OCI-LY7 (cell line): ENCODE measurements around the gene TAF1D. TPM values are rescaled to one million over a fixed set of nuclear protein-coding genes. Genes with fewer than 3 reads are reported as not detected.
"Not testable (repeated sequence)": the region's sequence is repeated elsewhere in the genome, so short reads cannot be mapped to it uniquely, and the experiment has no call there.

ENCODE experiments used
- BruUV-seq: library from RNA; stranded (reverse); fragments of 400-500 nt; replicated peaks from 2 replicates; lab custom pipeline; 2021; lab: Mats Ljungman, UMichigan
- CTCF ChIA-PET: fragments of 300-600 bp; sonication (Branson Sonifier 250); formaldehyde crosslinking; loops from one replicate; lab custom pipeline; 2022; ENCODE audit warnings: antibody characterized with exemption; ENCODE audit not compliant: unreplicated experiment; lab: Charles Lee
- POLR2A ChIA-PET: fragments of 300-600 bp; sonication (Branson Sonifier 250); formaldehyde crosslinking; loops from one replicate; lab custom pipeline; 2022; ENCODE audit warnings: antibody characterized with exemption; lab: Charles Lee
- DNase-seq: peaks from one replicate; pipeline ENCODE4 v3.0.0-alpha.2; 2015; ENCODE audit warnings: low spot score
- H2AFZ ChIP-seq: fragments of 200-600 bp; sonication (generic), shearing (Covaris generic); 2 replicates; pipeline ENCODE4 v1.6.1; 2014; ENCODE audit warnings: mild to moderate bottlenecking, antibody characterized with exemption, low read length, moderate library complexity
- H3K27ac ChIP-seq: fragments of 200-600 bp; sonication (generic); 2 replicates; pipeline ENCODE4 v1.5.1; 2014; ENCODE audit warnings: mixed run types, low read depth, mild to moderate bottlenecking, moderate library complexity, low read length, inconsistent platforms; ENCODE audit not compliant: poor library complexity, severe bottlenecking
- H3K36me3 ChIP-seq: fragments of 200-600 bp; sonication (generic); 2 replicates; pipeline ENCODE4 v1.6.1; 2014; ENCODE audit warnings: mild to moderate bottlenecking, antibody characterized with exemption, low read length, moderate library complexity, mixed read lengths; ENCODE audit not compliant: insufficient read depth
- H3K4me1 ChIP-seq: fragments of 200-600 bp; sonication (generic); 2 replicates; pipeline ENCODE4 v1.5.1; 2014; ENCODE audit warnings: mild to moderate bottlenecking, low read length; ENCODE audit not compliant: insufficient read depth, poor library complexity, severe bottlenecking
- H3K4me2 ChIP-seq: fragments of 200-600 bp; sonication (generic); 2 replicates; pipeline ENCODE4 v1.6.1; 2014; ENCODE audit warnings: mild to moderate bottlenecking, low read length
- H3K4me3 ChIP-seq: fragments of 200-600 bp; sonication (generic); 2 replicates; pipeline ENCODE4 v1.5.1; 2014; ENCODE audit warnings: mild to moderate bottlenecking, low read depth, low read length; ENCODE audit not compliant: poor library complexity, severe bottlenecking
- H3K79me2 ChIP-seq: fragments of 200-600 bp; sonication (generic); 2 replicates; pipeline ENCODE4 v1.6.1; 2016; ENCODE audit warnings: low read depth, mild to moderate bottlenecking, low read length, moderate library complexity, mixed read lengths; ENCODE audit not compliant: insufficient read depth
- H3K9me2 ChIP-seq: fragments of 200-600 bp; sonication (generic); 2 replicates; pipeline ENCODE4 v1.6.1; 2016; ENCODE audit warnings: mild to moderate bottlenecking, low read length, mixed read lengths; ENCODE audit not compliant: insufficient read depth
- H3K9me3 ChIP-seq: fragments of 200-600 bp; sonication (generic); 2 replicates; pipeline ENCODE4 v1.6.1; 2014; ENCODE audit warnings: mild to moderate bottlenecking, mixed run types, low read length, mixed read lengths
- H4K20me1 ChIP-seq: fragments of 200-600 bp; sonication (generic); 2 replicates; pipeline ENCODE4 v1.6.1; 2014; ENCODE audit warnings: mild to moderate bottlenecking, antibody characterized with exemption, low read length, moderate library complexity, mixed read lengths; ENCODE audit not compliant: insufficient read depth
- EZH2phosphoT487 ChIP-seq: fragments of 200-600 bp; sonication (generic); IDR thresholded peaks from 2 replicates; pipeline ENCODE4 v1.6.1; 2018; ENCODE audit warnings: low read depth, borderline replicate concordance, mild to moderate bottlenecking, mixed run types, antibody characterized with exemption, low read length, moderate library complexity, mixed read lengths
- intact Hi-C: fragments of 100-400 bp; cut with micrococcal nuclease; formaldehyde crosslinking; loops from one replicate; pipeline ENCODE4 v1.10.0; 2022; ENCODE audit not compliant: unreplicated experiment
- total RNA-seq, 2 experiments: library from RNA; depleted of rRNA in 1 of 2; stranded (reverse); fragments of >200 nt in 1 of 2; shearing (Covaris generic) in 1 of 2; gene quantifications; 2 replicates each; pipeline ENCODE4 v1.2.3, GENCODE V29; 2014 to 2022
- TF ChIP-seq, protein P1 (sequence below): fragments of 200-600 bp; sonication (generic); conservative IDR thresholded peaks from 2 replicates; pipeline ENCODE4 v1.5.1; 2014; ENCODE audit warnings: mild to moderate bottlenecking, antibody characterized with exemption, low read length, moderate library complexity, mixed read lengths

TAF1D gene
- total RNA-seq, 2 experiments from 2014 or later, result 206 to 276 TPM

DNA sequence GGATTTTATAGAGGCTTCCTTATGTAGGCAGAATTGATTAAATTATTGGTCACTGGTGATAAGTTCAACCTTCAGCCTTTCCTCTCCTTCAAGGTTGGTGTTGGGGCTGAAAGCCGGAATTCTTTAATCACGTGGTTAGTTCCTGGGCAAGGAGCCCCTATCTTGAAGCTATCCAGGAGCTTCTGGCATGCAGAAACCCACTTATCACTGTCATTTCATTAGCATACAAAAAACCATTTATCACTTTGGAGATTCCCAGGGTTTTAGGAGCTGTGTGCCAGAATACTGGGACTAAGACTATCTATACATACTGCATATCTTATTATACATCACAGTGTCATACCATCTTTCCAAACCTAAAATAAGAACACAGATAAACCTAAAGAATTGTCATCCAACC lies 24.3 kb upstream of the TAF1D start:
- Histone ChIP-seq H3K9me2 (no peaks in the 10 kb centered on the region), H3K79me2 (no peaks in the 10 kb centered on the region), H3K36me3 (peaks cover 39% of the 10 kb centered on the region), H2AFZ (no peak overlapping the region), H3K4me3 (no peak overlapping the region), H3K9me3 (peaks cover 6% of the 10 kb centered on the region; the same call in 1 of the 2 replicates), H3K4me2 (no peak overlapping the region), H4K20me1 (no peaks in the 10 kb centered on the region), H3K27ac (no peak overlapping the region), H3K4me1 (no peaks in the 10 kb centered on the region)
- intact Hi-C loops, result no loop called here
- TF ChIP-seq, protein P1, sequence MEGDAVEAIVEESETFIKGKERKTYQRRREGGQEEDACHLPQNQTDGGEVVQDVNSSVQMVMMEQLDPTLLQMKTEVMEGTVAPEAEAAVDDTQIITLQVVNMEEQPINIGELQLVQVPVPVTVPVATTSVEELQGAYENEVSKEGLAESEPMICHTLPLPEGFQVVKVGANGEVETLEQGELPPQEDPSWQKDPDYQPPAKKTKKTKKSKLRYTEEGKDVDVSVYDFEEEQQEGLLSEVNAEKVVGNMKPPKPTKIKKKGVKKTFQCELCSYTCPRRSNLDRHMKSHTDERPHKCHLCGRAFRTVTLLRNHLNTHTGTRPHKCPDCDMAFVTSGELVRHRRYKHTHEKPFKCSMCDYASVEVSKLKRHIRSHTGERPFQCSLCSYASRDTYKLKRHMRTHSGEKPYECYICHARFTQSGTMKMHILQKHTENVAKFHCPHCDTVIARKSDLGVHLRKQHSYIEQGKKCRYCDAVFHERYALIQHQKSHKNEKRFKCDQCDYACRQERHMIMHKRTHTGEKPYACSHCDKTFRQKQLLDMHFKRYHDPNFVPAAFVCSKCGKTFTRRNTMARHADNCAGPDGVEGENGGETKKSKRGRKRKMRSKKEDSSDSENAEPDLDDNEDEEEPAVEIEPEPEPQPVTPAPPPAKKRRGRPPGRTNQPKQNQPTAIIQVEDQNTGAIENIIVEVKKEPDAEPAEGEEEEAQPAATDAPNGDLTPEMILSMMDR, result no peak
- TF ChIP-seq EZH2phosphoT487, result no peak
- no peak for DNase-seq
- POLR2A ChIA-PET, result no interaction called here
- CTCF ChIA-PET, result no interaction called here
- BruUV-seq, result no TSS peak

DNA sequence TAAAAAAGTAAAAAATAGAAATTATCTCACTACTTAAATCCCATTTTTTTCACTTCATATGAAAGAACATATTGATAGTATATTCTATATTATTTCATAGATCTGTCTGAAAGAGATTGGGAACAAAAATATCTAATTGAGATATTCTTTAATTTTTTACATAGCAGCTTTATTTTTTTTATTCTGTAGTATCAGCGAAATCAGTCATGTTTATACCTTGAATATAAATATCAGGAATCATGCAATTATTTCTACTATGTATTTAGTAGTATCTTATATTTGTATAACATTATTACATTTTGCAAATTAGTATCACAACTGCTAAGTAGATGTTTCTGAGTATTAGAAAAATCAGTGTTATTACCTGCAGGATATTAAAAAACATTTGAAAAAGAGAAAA lies 20.6 kb upstream of the TAF1D start:
- Histone ChIP-seq H3K36me3 (peaks cover 63% of the 10 kb centered on the region), H3K9me3 (peaks cover 2% of the 10 kb centered on the region; the same call in 1 of the 2 replicates), H3K27ac (no peak overlapping the region), H3K4me1 (no peaks in the 10 kb centered on the region), H3K4me3 (no peak overlapping the region), H3K4me2 (no peak overlapping the region), H2AFZ (no peak overlapping the region), H3K9me2 (no peaks in the 10 kb centered on the region), H4K20me1 (no peaks in the 10 kb centered on the region), H3K79me2 (no peaks in the 10 kb centered on the region)
- ChIA-PET POLR2A (interaction anchor here (0.9 to 1.2 kb wide), 2 partner anchors 10 to 22 kb away, joined by 4 to 8 read pairs; partner anchors contain the start of gene MED17), CTCF (no interaction called here)
- DNase-seq, result no peak
- no peak for TF ChIP-seq EZH2phosphoT487
- TF ChIP-seq, protein P1, result no peak
- intact Hi-C loops, result no loop called here
- BruUV-seq, result no TSS peak

- POLR2A ChIA-PET, result interaction anchor here (1.0 kb wide), 1 partner anchor 17 kb away, joined by 3 read pairs; no protein-coding TSS in a partner anchor
- not testable (repeated sequence) for H2AFZ ChIP-seq
These were observed 17.8 kb upstream of the TAF1D start for GRCh38 chr11:93759123-93759522.

More at GRCh38 chr11:93759123-93759522, 17.8 kb upstream of the TAF1D start:
- H3K4me1 ChIP-seq, H4K20me1 ChIP-seq, H3K4me3 ChIP-seq, H3K9me3 ChIP-seq, DNase-seq, H3K4me2 ChIP-seq, H3K27ac ChIP-seq, H3K9me2 ChIP-seq, BruUV-seq, H3K79me2 ChIP-seq, CTCF ChIA-PET, intact Hi-C loops: not testable (repeated sequence)
- H3K36me3 ChIP-seq, result peaks cover 72% of the 10 kb centered on the region
